Stomach (tissue), 4 donors: Measurements from ENCODE around the gene CCDC192.

ENCODE experiments used
- CTCF ChIP-seq, 7 experiments: fragments of 450-650 bp in 4 of 7; fragments of 200-600 bp in 3 of 7; sonication (generic) in 3 of 7; IDR thresholded peaks; one replicate each; pipeline ENCODE4 v1.5.1; 2016 to 2019; ENCODE audit warnings: antibody characterized with exemption in 7 of 7, control low read depth in 2 of 7, mild to moderate bottlenecking in 1 of 7
- EP300 ChIP-seq: sonication (generic); formaldehyde crosslinking; IDR thresholded peaks from one replicate; pipeline ENCODE4 v1.6.1; 2017; ENCODE audit warnings: antibody characterized with exemption
- POLR2A ChIP-seq, 4 donors: fragments of 450-650 bp; IDR thresholded peaks; one replicate each; pipeline ENCODE4 v1.6.1; 2016; ENCODE audit warnings: antibody characterized with exemption in 4 of 4, control low read depth in 2 of 4, mild to moderate bottlenecking in 1 of 4, moderate library complexity in 1 of 4
- POLR2AphosphoS5 ChIP-seq, 3 donors: sonication (generic); formaldehyde crosslinking; IDR thresholded peaks; one replicate each; pipeline ENCODE4 v1.6.1; 2016; ENCODE audit warnings: antibody characterized with exemption in 3 of 3

- TF ChIP-seq POLR2A (IDR thresholded peaks at IDR 0.05) (no peak), CTCF (IDR thresholded peaks at IDR 0.05) (no peak), EP300 (no peak), POLR2AphosphoS5 (IDR thresholded peaks at IDR 0.05) (no peak)
Observed at GRCh38 chr5:127666043-127666716, 37.0 kb upstream of the CCDC192 start.
